Panc1 (cell line): ENCODE data around the gene SLC6A20. TPM values are rescaled to one million over a fixed set of nuclear protein-coding genes. Genes with fewer than 3 reads are reported as not detected.

Experiments used
- ATAC-seq: fragments of 200-7000 bp; cut with Tn5 transposase; 2 replicates; pipeline ENCODE4 v1.9.1; 2020; ENCODE audit warnings: mild to moderate bottlenecking, moderate library complexity
- BruUV-seq: library from RNA; stranded (reverse); fragments of 400-500 nt; replicated peaks from 2 replicates; lab custom pipeline; 2021; lab: Mats Ljungman, UMichigan
- CTCF ChIA-PET: fragments of 300-600 bp; sonication (Branson Sonifier 250); formaldehyde crosslinking; loops from one replicate; lab custom pipeline; 2022; ENCODE audit warnings: antibody characterized with exemption; lab: Charles Lee
- POLR2A ChIA-PET: fragments of 300-600 bp; sonication (Branson Sonifier 250); formaldehyde crosslinking; loops from one replicate; lab custom pipeline; 2022; ENCODE audit warnings: antibody characterized with exemption; lab: Charles Lee
- DNase-seq: peaks from one replicate; pipeline ENCODE4 v3.0.0-alpha.2; 2010; ENCODE audit warnings: low read depth, low spot score
- H3K27ac ChIP-seq: 2 replicates; pipeline ENCODE4 v1.5.1; 2011; ENCODE audit warnings: mild to moderate bottlenecking, low read length, inconsistent platforms
- H3K27me3 ChIP-seq: fragments of 200-500 bp; sonication (Bioruptor generic); 2 replicates; pipeline ENCODE4 v1.6.0; 2014; ENCODE audit warnings: low read length, inconsistent platforms; ENCODE audit not compliant: control insufficient read depth, insufficient read depth
- H3K36me3 ChIP-seq: fragments of 200-500 bp; sonication (Bioruptor generic); 2 replicates; pipeline ENCODE4 v1.5.1; 2014; ENCODE audit warnings: inconsistent platforms, mild to moderate bottlenecking, low read length, moderate library complexity; ENCODE audit not compliant: control insufficient read depth, insufficient read depth
- H3K4me1 ChIP-seq: 2 replicates; pipeline ENCODE4 v1.5.1; 2011; ENCODE audit warnings: inconsistent platforms, mild to moderate bottlenecking, low read length, moderate library complexity; ENCODE audit not compliant: control insufficient read depth, insufficient read depth
- H3K4me3 ChIP-seq, 2 experiments: 2 replicates each; pipeline ENCODE4 v1.5.1; 2011 to 2012; ENCODE audit warnings: low read depth in 2 of 2, low read length in 2 of 2, mild to moderate bottlenecking in 2 of 2, inconsistent platforms in 1 of 2, moderate library complexity in 1 of 2
- H3K9me3 ChIP-seq: fragments of 200-500 bp; sonication (Bioruptor generic); 2 replicates; pipeline ENCODE4 v1.5.1; 2014; ENCODE audit warnings: low read depth, mild to moderate bottlenecking, inconsistent platforms, low read length, moderate library complexity; ENCODE audit not compliant: control insufficient read depth, insufficient read depth
- CTCF ChIP-seq: fragments of 450-650 bp; IDR thresholded peaks from 2 replicates; pipeline ENCODE4 v1.5.1; 2017; ENCODE audit warnings: mild to moderate bottlenecking
- POLR2AphosphoS5 ChIP-seq: IDR thresholded peaks from 2 replicates; pipeline ENCODE4 v1.6.1; 2012; ENCODE audit warnings: mild to moderate bottlenecking, low read depth, low read length, moderate library complexity
- REST ChIP-seq, 2 experiments: IDR thresholded peaks; 2 replicates each; pipeline ENCODE4 v1.6.1; 2011 to 2012; ENCODE audit warnings: low read depth in 2 of 2, control low read depth in 1 of 2, low read length in 1 of 2, mild to moderate bottlenecking in 1 of 2, moderate library complexity in 1 of 2; ENCODE audit not compliant: insufficient read depth in 1 of 2
- SIN3A ChIP-seq: IDR thresholded peaks from 2 replicates; pipeline ENCODE4 v1.6.1; 2012; ENCODE audit warnings: low read depth, mild to moderate bottlenecking, low read length, moderate library complexity, borderline replicate concordance; ENCODE audit not compliant: insufficient read depth
- TCF7L2 ChIP-seq: IDR thresholded peaks from 2 replicates; pipeline ENCODE4 v1.6.1; 2011; ENCODE audit warnings: mild to moderate bottlenecking, low read depth, low read length, inconsistent platforms
- in situ Hi-C: cut with HindIII; loops from 2 replicates; pipeline ENCODE4 v1.10.0; 2016; ENCODE audit warnings: low sequenced_read_pairs, low pct_unique_long_range_greater_than_20kb
- intact Hi-C: fragments of 100-400 bp; cut with micrococcal nuclease; formaldehyde crosslinking; loops from one replicate; pipeline ENCODE4 v1.10.0; 2022; ENCODE audit not compliant: unreplicated experiment
- total RNA-seq: library from RNA; stranded (reverse); gene quantifications from one replicate; pipeline ENCODE4 v1.2.1, GENCODE V29; 2021; ENCODE audit not compliant: unreplicated experiment

Gene SLC6A20
- total RNA-seq, 1 experiment from 2014 or later, result 0.28 TPM

DNA sequence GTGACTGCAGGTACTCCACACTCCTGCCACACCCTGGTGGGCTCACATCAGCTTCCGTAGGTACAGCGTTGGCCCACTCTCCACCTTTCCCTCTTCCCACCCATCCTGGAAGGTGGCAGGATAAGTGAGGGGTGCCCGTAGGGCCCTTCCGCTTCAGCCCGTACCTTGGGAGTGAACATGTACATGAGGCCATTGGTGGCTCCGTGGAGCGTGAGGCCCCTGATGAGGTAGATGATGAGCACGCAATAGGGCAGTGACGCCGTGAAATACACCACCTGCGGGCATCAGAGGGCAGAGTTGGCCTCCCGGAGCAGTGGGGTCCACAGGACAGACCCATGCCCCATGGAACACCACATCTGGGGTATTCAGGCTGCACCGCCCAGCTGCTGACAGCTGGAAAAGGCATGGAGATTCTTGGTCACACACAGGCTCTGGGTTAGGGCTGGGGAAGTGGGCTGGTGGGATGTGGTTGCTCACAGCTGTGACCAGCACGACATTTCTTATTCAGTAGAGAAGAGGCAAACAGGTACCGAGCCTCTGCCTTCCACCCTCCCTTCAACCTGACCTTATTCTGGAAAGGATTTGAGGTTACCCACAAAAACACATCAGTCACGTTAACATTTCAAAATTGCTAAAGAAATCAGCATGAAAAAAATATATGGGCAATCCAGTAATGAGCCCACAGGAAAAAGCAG lies 23.8 kb downstream of the SLC6A20 start:
- intact Hi-C loops (no loop called here), in situ Hi-C loops (no loop called here)
- BruUV-seq, result no TSS peak
- no peaks in the 10 kb centered on the region for H3K4me1 ChIP-seq
- 0 out of 2 replicates have a peak, but pooled peaks cover 2% of the 10 kb centered on the region for H3K9me3 ChIP-seq
- no peak overlapping the region for H3K27ac ChIP-seq
- ATAC-seq (no peak), DNase-seq (no peak)
- ChIA-PET POLR2A (no interaction called here), CTCF (no interaction called here)
- H3K27me3 ChIP-seq, result no peaks in the 10 kb centered on the region
- H3K36me3 ChIP-seq, result no peaks in the 10 kb centered on the region
- no peak for TF ChIP-seq TCF7L2
- no peak overlapping the region for H3K4me3 ChIP-seq

- ChIA-PET CTCF (no interaction called here), POLR2A (interaction anchor here (0.6 kb wide), 1 partner anchor 27 kb away, joined by 3 read pairs; no protein-coding TSS in a partner anchor)
- Histone ChIP-seq H3K27me3 (no peaks in the 10 kb centered on the region), H3K27ac (no peak overlapping the region), H3K9me3 (0 out of 2 replicates have a peak, but pooled peaks cover 4% of the 10 kb centered on the region), H3K36me3 (no peaks in the 10 kb centered on the region), H3K4me3 (no peak overlapping the region), H3K4me1 (no peaks in the 10 kb centered on the region)
- TF ChIP-seq SIN3A, result no peak
- TF ChIP-seq REST (IDR thresholded peaks at IDR 0.05; ENCODE audit: insufficient read depth in 1 of 2, low read depth in 2 of 2, low read length in 1 of 2), result no peak
- no peak for TF ChIP-seq CTCF
- no peak for TF ChIP-seq POLR2AphosphoS5
- TF ChIP-seq TCF7L2, result no peak
- in situ Hi-C loops (no loop called here), intact Hi-C loops (no loop called here)
- ATAC-seq (no peak), DNase-seq (no peak)
- BruUV-seq, result no TSS peak
Observed at GRCh38 chr3:45771831-45772230, 24.5 kb downstream of the SLC6A20 start.
